ENCODE measurements around the gene DGKG.

The DGKG gene

DNA sequence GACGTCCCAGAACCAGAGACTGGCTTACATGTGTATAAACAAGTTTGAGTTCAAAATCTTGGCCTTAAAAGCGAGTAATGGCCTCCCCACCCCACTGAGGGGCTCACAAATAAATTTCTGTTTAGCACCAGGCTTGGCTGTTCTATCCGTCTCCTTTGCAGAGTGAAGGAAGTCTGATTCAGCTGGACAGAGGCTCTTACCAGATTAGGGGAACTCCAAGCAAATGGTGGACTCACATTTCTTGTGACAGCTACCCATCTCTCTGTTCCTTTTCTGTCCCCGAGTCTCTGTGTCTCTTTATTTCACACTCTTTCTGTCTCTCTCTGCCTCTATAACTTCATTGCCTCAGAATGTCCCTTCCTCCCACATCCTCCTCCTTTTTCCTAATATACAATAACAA lies 62.7 kb downstream of the DGKG start:
- DNase-seq (ENCODE audit: low read depth, low spot score) = no peak
- WGBS (ENCODE audit: insufficient coverage, insufficient read length) = no CpG with 5 or more reads among the region's 4 CpGs

DNA sequence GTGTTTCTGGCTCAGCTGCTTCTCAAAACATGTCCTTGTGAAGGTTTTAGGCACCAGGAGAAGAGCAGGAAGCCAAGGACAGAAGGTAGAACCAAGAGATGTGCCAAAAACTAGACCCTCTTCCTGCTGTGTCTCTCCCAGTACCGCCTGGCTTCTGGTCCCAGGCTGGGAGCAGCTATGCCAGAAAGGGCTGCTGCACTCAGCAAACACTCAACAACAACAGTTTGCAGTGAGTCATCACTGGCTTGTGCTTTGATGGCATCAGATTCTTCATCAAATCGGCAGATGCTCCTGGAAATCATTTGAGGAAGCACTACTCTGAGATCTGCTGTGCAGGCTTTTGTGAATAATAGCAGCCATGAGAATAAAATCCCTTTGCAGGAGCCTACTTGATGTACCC lies 63.2 kb downstream of the DGKG start:
- WGBS (ENCODE audit: insufficient coverage, insufficient read length) = no CpG with 5 or more reads among the region's 2 CpGs
- Histone ChIP-seq H3K4me3 (ENCODE audit: low read length) (no peak overlapping the region), H3K27me3 (ENCODE audit: control insufficient read depth, insufficient read depth, low read length) (no peaks in the 10 kb centered on the region), H3K27ac (ENCODE audit: low read length) (no peak overlapping the region), H3K9me3 (ENCODE audit: control insufficient read depth, insufficient read depth, low read length) (no peaks in the 10 kb centered on the region), H3K4me1 (ENCODE audit: control insufficient read depth, insufficient read depth, low read length) (peaks cover under 1% of the 10 kb centered on the region; the same call in 1 of the 2 replicates), H3K36me3 (ENCODE audit: control insufficient read depth, insufficient read depth, low read length) (no peaks in the 10 kb centered on the region)
- DNase-seq (ENCODE audit: low read depth, low spot score) = no peak

More for the DNA sequence above, 62.7 kb downstream of the DGKG start:
- H3K4me3 ChIP-seq (ENCODE audit: low read length) = no peak overlapping the region
- no peak overlapping the region for H3K27ac ChIP-seq (ENCODE audit: low read length)
- no peaks in the 10 kb centered on the region for H3K9me3 ChIP-seq (ENCODE audit: control insufficient read depth, insufficient read depth, low read length)
- peaks cover 4% of the 10 kb centered on the region for H3K4me1 ChIP-seq (ENCODE audit: control insufficient read depth, insufficient read depth, low read length)
- no peaks in the 10 kb centered on the region for H3K27me3 ChIP-seq (ENCODE audit: control insufficient read depth, insufficient read depth, low read length)
- H3K36me3 ChIP-seq (ENCODE audit: control insufficient read depth, insufficient read depth, low read length) = no peaks in the 10 kb centered on the region

DNA sequence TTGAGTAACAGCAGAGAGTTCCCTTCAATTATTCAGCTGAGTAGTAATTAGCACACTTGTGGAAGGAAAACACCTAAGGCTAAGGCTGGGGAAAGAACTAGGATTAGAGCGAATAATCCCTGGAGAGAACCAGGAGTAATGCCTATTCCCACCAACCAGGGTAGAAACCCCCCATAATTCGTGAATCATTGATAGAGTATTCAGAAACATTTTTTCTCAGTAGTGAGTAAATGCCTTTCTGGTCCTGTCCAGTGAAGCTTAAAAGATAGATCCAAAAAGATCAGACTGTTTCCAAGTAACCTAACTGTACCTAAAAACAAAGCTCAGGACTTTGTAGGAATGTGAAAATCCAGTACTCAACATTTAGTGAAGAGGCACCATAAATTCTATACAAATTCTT lies 71.2 kb downstream of the DGKG start:
- Histone ChIP-seq H3K27ac (ENCODE audit: low read length) (no peak overlapping the region), H3K4me3 (ENCODE audit: low read length) (no peak overlapping the region), H3K27me3 (ENCODE audit: control insufficient read depth, insufficient read depth, low read length) (no peaks in the 10 kb centered on the region), H3K9me3 (ENCODE audit: control insufficient read depth, insufficient read depth, low read length) (no peaks in the 10 kb centered on the region), H3K36me3 (ENCODE audit: control insufficient read depth, insufficient read depth, low read length) (no peaks in the 10 kb centered on the region), H3K4me1 (ENCODE audit: control insufficient read depth, insufficient read depth, low read length) (no peaks in the 10 kb centered on the region; the same call in 1 of the 2 replicates)
- DNase-seq (ENCODE audit: low read depth, low spot score) = no peak
- WGBS (ENCODE audit: insufficient coverage, insufficient read length) = no CpG with 5 or more reads among the region's 2 CpGs

DNA sequence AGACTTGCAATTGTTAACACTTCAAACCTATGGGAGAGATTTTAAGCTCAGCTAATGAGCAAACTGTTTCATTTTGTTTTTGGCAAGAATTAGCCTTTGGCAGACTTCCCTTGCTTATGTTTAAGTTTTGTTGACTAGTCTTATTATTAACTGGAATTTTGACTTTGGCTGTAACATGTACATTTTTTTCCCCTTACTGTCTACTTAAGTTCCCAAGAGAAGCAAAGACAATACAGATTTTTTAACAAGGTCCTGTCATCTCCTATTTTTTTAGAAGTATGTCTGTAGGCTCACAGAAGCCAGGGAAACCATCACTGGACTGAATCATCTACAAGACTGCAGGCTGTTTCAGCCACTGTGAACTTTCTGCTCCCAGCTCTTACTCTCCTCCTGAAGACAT lies 74.3 kb downstream of the DGKG start:
- DNase-seq (ENCODE audit: low read depth, low spot score) = no peak
- no peak overlapping the region for H3K27ac ChIP-seq (ENCODE audit: low read length)
- H3K4me3 ChIP-seq (ENCODE audit: low read length) = no peak overlapping the region
- H3K36me3 ChIP-seq (ENCODE audit: control insufficient read depth, insufficient read depth, low read length) = no peaks in the 10 kb centered on the region
- no peaks in the 10 kb centered on the region; the same call in 1 of the 2 replicates for H3K4me1 ChIP-seq (ENCODE audit: control insufficient read depth, insufficient read depth, low read length)
- H3K27me3 ChIP-seq (ENCODE audit: control insufficient read depth, insufficient read depth, low read length) = no peaks in the 10 kb centered on the region
- H3K9me3 ChIP-seq (ENCODE audit: control insufficient read depth, insufficient read depth, low read length) = no peaks in the 10 kb centered on the region

DNA sequence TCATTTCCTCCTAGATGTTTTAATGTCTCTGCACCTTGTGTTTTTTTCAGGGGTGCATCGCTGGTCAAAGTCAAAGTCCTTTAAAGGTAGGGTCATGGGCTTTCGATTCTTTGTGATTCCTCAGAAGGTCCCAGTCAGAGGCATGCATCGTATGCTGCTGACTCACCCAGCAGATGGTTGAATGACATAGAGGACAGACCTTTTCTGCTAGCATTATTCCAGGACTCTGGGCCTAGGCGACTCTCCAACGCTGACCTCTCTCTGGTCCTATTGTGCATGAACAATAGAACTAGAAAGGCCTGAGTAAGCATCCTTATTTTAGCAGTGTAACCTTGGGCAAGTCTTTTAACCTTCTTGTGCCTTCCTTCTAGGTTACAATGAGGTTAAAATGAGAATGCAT lies 75.9 kb downstream of the DGKG start:
- no CpG with 5 or more reads among the region's 5 CpGs for WGBS (ENCODE audit: insufficient coverage, insufficient read length)
- no peak for DNase-seq (ENCODE audit: low read depth, low spot score)
- H3K4me1 ChIP-seq (ENCODE audit: control insufficient read depth, insufficient read depth, low read length) = no peaks in the 10 kb centered on the region; the same call in 1 of the 2 replicates

DNA sequence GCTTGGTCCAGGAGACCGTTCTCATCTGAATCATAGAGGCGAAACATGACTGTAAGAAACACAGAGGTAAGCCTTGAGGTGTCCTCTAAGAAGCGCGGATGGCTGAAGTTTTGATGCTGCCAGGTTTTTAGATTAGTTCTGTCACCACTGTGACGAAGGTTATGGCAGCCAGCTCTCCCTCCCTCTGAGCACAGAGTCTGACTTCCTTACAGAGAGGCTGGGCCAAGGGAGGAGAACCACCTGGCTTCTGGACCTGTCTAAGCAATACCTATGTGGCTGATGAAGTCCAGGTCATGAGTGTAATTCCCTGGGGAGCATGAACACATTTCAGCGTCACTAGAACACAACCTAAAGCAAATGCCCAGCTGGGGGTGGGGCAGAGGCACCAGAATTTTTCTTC lies 77.4 kb downstream of the DGKG start:
- Histone ChIP-seq H3K4me3 (ENCODE audit: low read length) (no peak overlapping the region), H3K9me3 (ENCODE audit: control insufficient read depth, insufficient read depth, low read length) (no peaks in the 10 kb centered on the region), H3K27ac (ENCODE audit: low read length) (no peak overlapping the region), H3K4me1 (ENCODE audit: control insufficient read depth, insufficient read depth, low read length) (no peaks in the 10 kb centered on the region), H3K36me3 (ENCODE audit: control insufficient read depth, insufficient read depth, low read length) (no peaks in the 10 kb centered on the region), H3K27me3 (ENCODE audit: control insufficient read depth, insufficient read depth, low read length) (no peaks in the 10 kb centered on the region)
- no peak for DNase-seq (ENCODE audit: low read depth, low spot score)
- WGBS (ENCODE audit: insufficient coverage, insufficient read length) = no CpG with 5 or more reads among the region's 6 CpGs

More for the DNA sequence above, 75.9 kb downstream of the DGKG start:
- H3K36me3 ChIP-seq (ENCODE audit: control insufficient read depth, insufficient read depth, low read length) = no peaks in the 10 kb centered on the region
- H3K27me3 ChIP-seq (ENCODE audit: control insufficient read depth, insufficient read depth, low read length) = no peaks in the 10 kb centered on the region
- H3K4me3 ChIP-seq (ENCODE audit: low read length) = no peak overlapping the region
- H3K9me3 ChIP-seq (ENCODE audit: control insufficient read depth, insufficient read depth, low read length) = no peaks in the 10 kb centered on the region
- H3K27ac ChIP-seq (ENCODE audit: low read length) = no peak overlapping the region

DNA sequence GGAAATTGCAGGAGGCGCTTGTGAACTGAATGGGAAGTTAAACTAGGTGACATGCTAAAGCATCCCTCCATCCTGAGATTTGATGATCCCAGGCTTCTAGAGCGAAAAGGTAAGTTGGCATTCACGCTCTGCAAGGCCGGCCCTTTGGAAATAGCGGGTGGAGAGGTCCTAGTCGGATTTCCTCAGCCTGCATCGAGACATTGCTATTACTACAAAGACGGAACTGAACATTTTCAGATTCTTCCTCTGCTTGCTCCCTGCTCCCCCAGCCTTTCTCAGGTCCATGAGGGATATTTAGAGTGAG lies 77.7 kb downstream of the DGKG start:
- H3K36me3 ChIP-seq (ENCODE audit: control insufficient read depth, insufficient read depth, low read length) = no peaks in the 10 kb centered on the region
- no peak overlapping the region for H3K4me3 ChIP-seq (ENCODE audit: low read length)
- no peak for DNase-seq (ENCODE audit: low read depth, low spot score)
- H3K27ac ChIP-seq (ENCODE audit: low read length) = no peak overlapping the region
- H3K27me3 ChIP-seq (ENCODE audit: control insufficient read depth, insufficient read depth, low read length) = no peaks in the 10 kb centered on the region
- no peaks in the 10 kb centered on the region for H3K4me1 ChIP-seq (ENCODE audit: control insufficient read depth, insufficient read depth, low read length)
- no peaks in the 10 kb centered on the region for H3K9me3 ChIP-seq (ENCODE audit: control insufficient read depth, insufficient read depth, low read length)
- WGBS (ENCODE audit: insufficient coverage, insufficient read length) = no CpG with 5 or more reads among the region's 8 CpGs

DNA sequence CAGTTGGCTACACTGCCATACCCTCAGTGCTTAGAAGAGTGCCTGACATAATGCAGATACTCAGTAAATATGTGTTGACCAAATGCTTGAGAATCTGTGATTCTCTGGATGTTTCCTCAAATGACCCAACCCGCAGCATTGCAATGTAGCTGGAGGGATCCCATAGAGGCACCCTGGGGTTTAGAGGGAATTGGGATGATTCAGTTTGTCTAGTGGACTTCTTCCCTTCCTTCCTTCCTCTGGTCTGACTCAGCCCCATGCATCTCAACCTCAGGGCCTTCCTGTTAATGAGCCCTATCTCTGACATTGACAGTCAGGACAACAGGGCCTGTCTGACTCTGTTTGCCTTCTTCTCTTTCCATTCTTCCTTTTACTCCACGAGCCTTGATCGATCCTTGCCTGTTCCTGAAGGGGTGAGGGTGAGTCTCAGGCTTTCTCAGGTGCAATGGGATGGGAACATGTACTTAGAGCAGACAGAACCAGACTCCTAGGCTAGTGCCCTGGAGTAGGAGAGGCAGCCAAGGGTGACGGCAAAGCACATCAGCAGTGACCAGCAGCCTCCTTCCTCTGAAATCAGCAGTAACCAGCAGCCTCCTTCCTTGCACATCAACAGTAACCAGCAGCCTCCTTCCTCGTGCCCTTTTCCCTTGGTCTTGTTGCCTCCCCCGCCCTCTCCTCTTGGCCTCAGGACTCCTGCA lies 78.2 kb downstream of the DGKG start:
- H3K4me3 ChIP-seq (ENCODE audit: low read length) = no peak overlapping the region
- H3K9me3 ChIP-seq (ENCODE audit: control insufficient read depth, insufficient read depth, low read length) = no peaks in the 10 kb centered on the region
- no peaks in the 10 kb centered on the region for H3K36me3 ChIP-seq (ENCODE audit: control insufficient read depth, insufficient read depth, low read length)
- no peaks in the 10 kb centered on the region for H3K27me3 ChIP-seq (ENCODE audit: control insufficient read depth, insufficient read depth, low read length)
- no peak overlapping the region for H3K27ac ChIP-seq (ENCODE audit: low read length)
- WGBS (ENCODE audit: insufficient coverage, insufficient read length) = no CpG with 5 or more reads among the region's 6 CpGs
- no peaks in the 10 kb centered on the region for H3K4me1 ChIP-seq (ENCODE audit: control insufficient read depth, insufficient read depth, low read length)
- DNase-seq (ENCODE audit: low read depth, low spot score) = no peak

DNA sequence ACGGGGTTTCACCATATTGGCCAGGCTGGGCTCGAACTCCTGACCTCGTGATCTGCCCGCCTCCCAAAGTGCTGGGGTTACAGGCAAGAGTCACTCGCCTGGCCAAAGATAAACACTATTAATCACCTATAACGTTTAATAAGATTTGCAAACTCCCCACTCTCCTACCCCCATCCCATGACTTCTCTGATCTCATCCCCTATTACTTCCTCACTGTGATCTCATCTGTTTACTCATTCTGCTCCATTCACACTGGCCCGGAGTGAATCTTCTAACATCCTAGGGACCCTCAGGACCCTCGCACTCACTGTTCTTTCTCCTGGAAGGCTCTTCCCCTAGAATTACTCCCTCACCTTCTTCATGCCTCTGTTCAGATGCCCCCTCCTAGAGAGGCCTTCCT lies 78.9 kb downstream of the DGKG start:
- Histone ChIP-seq H3K4me3 (ENCODE audit: low read length) (no peak overlapping the region), H3K27ac (ENCODE audit: low read length) (no peak overlapping the region), H3K27me3 (ENCODE audit: control insufficient read depth, insufficient read depth, low read length) (no peaks in the 10 kb centered on the region), H3K4me1 (ENCODE audit: control insufficient read depth, insufficient read depth, low read length) (no peaks in the 10 kb centered on the region), H3K9me3 (ENCODE audit: control insufficient read depth, insufficient read depth, low read length) (no peaks in the 10 kb centered on the region), H3K36me3 (ENCODE audit: control insufficient read depth, insufficient read depth, low read length) (no peaks in the 10 kb centered on the region)
- WGBS (ENCODE audit: insufficient coverage, insufficient read length) = 100% methylated on average over 1 of the region's 8 CpGs
- no peak for DNase-seq (ENCODE audit: low read depth, low spot score)

DNA sequence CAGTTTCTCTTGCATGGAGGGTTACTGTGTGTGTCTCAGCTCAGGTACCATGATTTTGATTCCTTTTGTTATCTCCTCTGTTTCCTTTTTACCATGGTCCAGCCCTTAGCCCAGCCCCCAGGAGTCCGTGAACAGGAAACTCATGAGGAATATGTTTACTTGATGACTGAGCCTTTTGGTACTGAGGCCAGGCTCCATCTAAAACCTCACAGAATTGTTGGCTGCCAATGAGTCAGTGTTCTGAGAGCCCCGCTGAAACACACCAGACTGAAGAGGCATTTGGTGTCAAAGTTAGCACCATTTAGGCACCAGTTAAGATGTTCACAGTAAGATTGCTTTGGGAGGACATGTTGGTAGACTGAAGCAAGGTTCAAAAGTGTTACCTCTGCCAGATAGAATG lies 80.9 kb downstream of the DGKG start:
- H3K27me3 ChIP-seq (ENCODE audit: control insufficient read depth, insufficient read depth, low read length) = no peaks in the 10 kb centered on the region
- H3K4me3 ChIP-seq (ENCODE audit: low read length) = no peak overlapping the region
- H3K4me1 ChIP-seq (ENCODE audit: control insufficient read depth, insufficient read depth, low read length) = no peaks in the 10 kb centered on the region
- H3K36me3 ChIP-seq (ENCODE audit: control insufficient read depth, insufficient read depth, low read length) = no peaks in the 10 kb centered on the region
- no peaks in the 10 kb centered on the region for H3K9me3 ChIP-seq (ENCODE audit: control insufficient read depth, insufficient read depth, low read length)
- DNase-seq (ENCODE audit: low read depth, low spot score) = no peak
- WGBS (ENCODE audit: insufficient coverage, insufficient read length) = no CpG with 5 or more reads among the region's 2 CpGs
- H3K27ac ChIP-seq (ENCODE audit: low read length) = no peak overlapping the region

DNA sequence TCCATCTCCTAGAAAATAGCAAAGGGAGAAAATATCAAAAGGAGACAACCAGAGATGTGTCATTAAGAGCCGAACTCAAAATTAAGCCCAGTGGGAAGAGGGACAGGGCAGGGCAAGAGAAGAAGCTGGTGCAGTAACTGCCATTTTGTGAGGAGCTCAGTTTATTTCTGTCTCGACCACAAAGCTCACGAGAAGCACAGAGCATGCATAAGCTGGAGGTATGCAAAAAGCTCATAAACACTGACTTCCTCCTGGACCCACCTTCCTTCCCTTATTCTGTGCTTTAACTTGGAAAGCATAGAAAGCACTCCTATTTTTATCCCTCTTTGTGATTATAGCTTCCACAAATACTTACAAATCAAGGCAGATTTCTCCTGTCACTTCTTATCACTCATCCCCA lies 81.3 kb downstream of the DGKG start:
- WGBS (ENCODE audit: insufficient coverage, insufficient read length) = no CpG with 5 or more reads among the region's 3 CpGs
- Histone ChIP-seq H3K27me3 (ENCODE audit: control insufficient read depth, insufficient read depth, low read length) (no peaks in the 10 kb centered on the region), H3K36me3 (ENCODE audit: control insufficient read depth, insufficient read depth, low read length) (no peaks in the 10 kb centered on the region), H3K9me3 (ENCODE audit: control insufficient read depth, insufficient read depth, low read length) (no peaks in the 10 kb centered on the region), H3K4me3 (ENCODE audit: low read length) (no peak overlapping the region), H3K4me1 (ENCODE audit: control insufficient read depth, insufficient read depth, low read length) (no peaks in the 10 kb centered on the region), H3K27ac (ENCODE audit: low read length) (no peak overlapping the region)
- DNase-seq (ENCODE audit: low read depth, low spot score) = no peak
